OCI-LY1 (cell line): ENCODE measurements around the gene MMP21.

Experiments
- H2AFZ ChIP-seq: fragments of 200-600 bp; sonication (generic), shearing (Covaris generic); 2 replicates; pipeline ENCODE4 v1.6.0; 2014; ENCODE audit warnings: antibody characterized with exemption, mild to moderate bottlenecking, low read length
- H3F3A ChIP-seq: fragments of 200-600 bp; sonication (generic), shearing (Covaris generic); 2 replicates; pipeline ENCODE4 v1.6.0; 2014; ENCODE audit warnings: mild to moderate bottlenecking, antibody characterized with exemption, low read length, moderate library complexity; ENCODE audit not compliant: insufficient read depth
- H3K27ac ChIP-seq: fragments of 200-600 bp; sonication (generic); 2 replicates; pipeline ENCODE4 v1.5.1; 2014; ENCODE audit warnings: low read length, mixed run types, mild to moderate bottlenecking, low read depth; ENCODE audit not compliant: poor library complexity, severe bottlenecking
- H3K27me3 ChIP-seq: fragments of 200-600 bp; sonication (generic); 2 replicates; pipeline ENCODE4 v1.6.0; 2014; ENCODE audit warnings: antibody characterized with exemption, mild to moderate bottlenecking, low read length, moderate library complexity; ENCODE audit not compliant: insufficient read depth
- H3K36me3 ChIP-seq: fragments of 200-600 bp; sonication (generic); 2 replicates; pipeline ENCODE4 v1.6.1; 2014; ENCODE audit warnings: mild to moderate bottlenecking, antibody characterized with exemption, low read length, moderate library complexity, mixed read lengths; ENCODE audit not compliant: insufficient read depth
- H3K4me1 ChIP-seq: fragments of 200-600 bp; sonication (generic); 2 replicates; pipeline ENCODE4 v1.5.1; 2014; ENCODE audit warnings: mild to moderate bottlenecking, low read length, moderate library complexity; ENCODE audit not compliant: insufficient read depth, severe bottlenecking
- H3K4me2 ChIP-seq: fragments of 200-600 bp; sonication (generic), shearing (Covaris generic); 2 replicates; pipeline ENCODE4 v1.6.1; 2014; ENCODE audit warnings: low read length
- H3K4me3 ChIP-seq: fragments of 200-600 bp; sonication (generic); 2 replicates; pipeline ENCODE4 v1.5.1; 2014; ENCODE audit warnings: low read length, low read depth, mild to moderate bottlenecking, mixed read lengths; ENCODE audit not compliant: poor library complexity, severe bottlenecking
- H3K79me2 ChIP-seq: fragments of 200-600 bp; shearing (Covaris generic); 2 replicates; pipeline ENCODE4 v1.6.1; 2016; ENCODE audit warnings: mixed run types, low read length, mixed read lengths; ENCODE audit not compliant: insufficient read depth
- H3K9ac ChIP-seq: fragments of 200-600 bp; sonication (generic), shearing (Covaris generic); 2 replicates; pipeline ENCODE4 v1.6.1; 2014; ENCODE audit warnings: mild to moderate bottlenecking, low read length, mixed read lengths
- H3K9me2 ChIP-seq: fragments of 200-600 bp; sonication (generic), shearing (Covaris generic); 2 replicates; pipeline ENCODE4 v1.6.1; 2014; ENCODE audit warnings: low read depth, mild to moderate bottlenecking, low read length, mixed read lengths
- H3K9me3 ChIP-seq: fragments of 200-600 bp; shearing (Covaris generic); 2 replicates; pipeline ENCODE4 v1.6.1; 2014; ENCODE audit warnings: low read length, mixed read lengths
- H4K20me1 ChIP-seq: fragments of 200-600 bp; sonication (generic), shearing (Covaris generic); 2 replicates; pipeline ENCODE4 v1.6.0; 2016; ENCODE audit warnings: mild to moderate bottlenecking, low read length; ENCODE audit not compliant: insufficient read depth
- EZH2 ChIP-seq: fragments of 200-600 bp; sonication (generic), shearing (Covaris generic); IDR thresholded peaks from 2 replicates; pipeline ENCODE4 v1.8.0; 2017; ENCODE audit warnings: borderline replicate concordance, mixed run types, mild to moderate bottlenecking, antibody characterized with exemption, low read length, moderate library complexity, mixed read lengths
- TF ChIP-seq, protein P1 (sequence below): fragments of 200-600 bp; sonication (generic), shearing (Covaris generic); IDR thresholded peaks from 2 replicates; pipeline ENCODE4 v1.5.1; 2017; ENCODE audit warnings: mild to moderate bottlenecking, antibody characterized with exemption, low read length, moderate library complexity, mixed read lengths

Gene MMP21

GRCh38 chr10:125797994-125798662, 22.5 kb upstream of the MMP21 start:
- H3K27me3 ChIP-seq = no peaks in the 10 kb centered on the region
- no peak overlapping the region for H3K4me2 ChIP-seq

DNA sequence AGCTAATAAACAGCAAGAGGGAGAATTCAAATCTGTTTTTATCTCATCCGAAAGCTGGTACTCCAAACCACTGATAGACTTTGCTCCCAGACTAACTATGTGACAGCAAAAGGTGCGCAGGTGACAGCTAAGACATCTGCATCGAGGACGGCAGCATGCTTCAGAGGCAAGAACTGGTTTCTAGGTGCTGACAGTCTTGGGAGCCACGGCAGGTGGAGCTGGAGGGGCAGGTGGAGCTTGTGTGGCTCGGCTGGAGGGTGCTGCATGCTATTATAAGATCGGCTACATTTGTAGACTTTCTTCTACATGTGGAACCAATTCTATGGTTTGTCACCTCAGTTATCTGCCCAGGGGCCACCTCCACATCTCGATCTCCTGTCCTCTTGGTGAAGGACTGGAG, 21.8 kb upstream of the MMP21 start:
- no peak for TF ChIP-seq EZH2
- TF ChIP-seq, protein P1, sequence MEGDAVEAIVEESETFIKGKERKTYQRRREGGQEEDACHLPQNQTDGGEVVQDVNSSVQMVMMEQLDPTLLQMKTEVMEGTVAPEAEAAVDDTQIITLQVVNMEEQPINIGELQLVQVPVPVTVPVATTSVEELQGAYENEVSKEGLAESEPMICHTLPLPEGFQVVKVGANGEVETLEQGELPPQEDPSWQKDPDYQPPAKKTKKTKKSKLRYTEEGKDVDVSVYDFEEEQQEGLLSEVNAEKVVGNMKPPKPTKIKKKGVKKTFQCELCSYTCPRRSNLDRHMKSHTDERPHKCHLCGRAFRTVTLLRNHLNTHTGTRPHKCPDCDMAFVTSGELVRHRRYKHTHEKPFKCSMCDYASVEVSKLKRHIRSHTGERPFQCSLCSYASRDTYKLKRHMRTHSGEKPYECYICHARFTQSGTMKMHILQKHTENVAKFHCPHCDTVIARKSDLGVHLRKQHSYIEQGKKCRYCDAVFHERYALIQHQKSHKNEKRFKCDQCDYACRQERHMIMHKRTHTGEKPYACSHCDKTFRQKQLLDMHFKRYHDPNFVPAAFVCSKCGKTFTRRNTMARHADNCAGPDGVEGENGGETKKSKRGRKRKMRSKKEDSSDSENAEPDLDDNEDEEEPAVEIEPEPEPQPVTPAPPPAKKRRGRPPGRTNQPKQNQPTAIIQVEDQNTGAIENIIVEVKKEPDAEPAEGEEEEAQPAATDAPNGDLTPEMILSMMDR = no peak
- Histone ChIP-seq H3F3A (no peaks in the 10 kb centered on the region), H3K4me2 (no peak overlapping the region), H3K4me3 (no peak overlapping the region), H3K9ac (no peak overlapping the region), H3K9me2 (no peaks in the 10 kb centered on the region), H3K36me3 (peaks cover 33% of the 10 kb centered on the region), H3K9me3 (no peaks in the 10 kb centered on the region), H4K20me1 (no peaks in the 10 kb centered on the region), H3K4me1 (no peaks in the 10 kb centered on the region), H3K27me3 (no peaks in the 10 kb centered on the region), H2AFZ (no peak overlapping the region), H3K27ac (no peak overlapping the region), H3K79me2 (no peaks in the 10 kb centered on the region)

More at GRCh38 chr10:125797994-125798662, 22.5 kb upstream of the MMP21 start:
- Histone ChIP-seq H3K36me3 (peaks cover 33% of the 10 kb centered on the region), H3K4me1 (no peaks in the 10 kb centered on the region), H3K9me3 (no peaks in the 10 kb centered on the region), H3K27ac (no peak overlapping the region), H3F3A (no peaks in the 10 kb centered on the region), H4K20me1 (no peaks in the 10 kb centered on the region), H3K4me3 (no peak overlapping the region), H3K9me2 (no peaks in the 10 kb centered on the region), H2AFZ (no peak overlapping the region), H3K79me2 (no peaks in the 10 kb centered on the region), H3K9ac (no peak overlapping the region)
- TF ChIP-seq, protein P1 = no peak

GRCh38 chr10:125795637-125796190, 20.1 kb upstream of the MMP21 start:
- no peak for TF ChIP-seq EZH2
- TF ChIP-seq, protein P1 = no peak
- Histone ChIP-seq H4K20me1 (no peaks in the 10 kb centered on the region), H3K79me2 (no peaks in the 10 kb centered on the region), H3K4me2 (no peak overlapping the region), H3K27ac (no peak overlapping the region), H3K36me3 (peaks cover 25% of the 10 kb centered on the region), H2AFZ (no peak overlapping the region), H3F3A (no peaks in the 10 kb centered on the region), H3K9ac (no peak overlapping the region), H3K9me2 (no peaks in the 10 kb centered on the region), H3K27me3 (no peaks in the 10 kb centered on the region), H3K4me3 (no peak overlapping the region), H3K9me3 (no peaks in the 10 kb centered on the region), H3K4me1 (no peaks in the 10 kb centered on the region)
